ENCODE measurements around the gene CAMK1. TPM values are rescaled to one million over a fixed set of nuclear protein-coding genes. Genes with fewer than 3 reads are reported as not detected.

Gene CAMK1
- polyA plus RNA-seq, 1 donor (not counting 4 experiments of a cell fraction or from before 2014, with no cell fraction given): 2.3 TPM

GRCh38 chr3:9797196-9797945 is 27.6 kb upstream of the CAMK1 start:
- Histone ChIP-seq H3K36me3 (ENCODE audit: control insufficient read depth in 2 of 2, extremely low read depth in 1 of 2, insufficient read depth in 2 of 2, low read length in 2 of 2) (peaks cover 30 to 40% of the 10 kb centered on the region in 2 experiments), H3K4me1 (ENCODE audit: control insufficient read depth, extremely low read depth, insufficient read depth, low read length) (peaks cover 6% of the 10 kb centered on the region), H3K4me3 (ENCODE audit: control insufficient read depth in 2 of 3, extremely low read depth in 1 of 3, insufficient read depth in 2 of 3, low read depth in 1 of 3, low read length in 3 of 3) (no peak overlapping the region), H3K79me2 (ENCODE audit: control insufficient read depth, insufficient read depth, low read length) (peaks cover 50% of the 10 kb centered on the region), H2AFZ (ENCODE audit: control insufficient read depth, low read length) (no peak overlapping the region), H3K4me2 (ENCODE audit: control insufficient read depth, extremely low read depth, insufficient read depth, low read depth, low read length) (no peak overlapping the region), H3K9me1 (ENCODE audit: control insufficient read depth, extremely low read depth, insufficient read depth, low read length) (no peaks in the 10 kb centered on the region), H3K9me3 (ENCODE audit: control insufficient read depth, low read depth, low read length) (no peaks in the 10 kb centered on the region), H3K27me3 (ENCODE audit: control insufficient read depth, extremely low read depth, insufficient read depth, low read length) (no peaks in the 10 kb centered on the region), H3K9ac (ENCODE audit: control insufficient read depth, extremely low read depth, insufficient read depth, low read length) (no peak overlapping the region), H4K20me1 (ENCODE audit: control insufficient read depth, extremely low read depth, insufficient read depth, low read length) (peaks cover 2% of the 10 kb centered on the region), H3K27ac (ENCODE audit: control insufficient read depth, insufficient read depth, low read length) (no peak overlapping the region)
- dilution Hi-C loops (cut with MboI; ENCODE audit: extremely low pct_ligation_motif_present, low sequenced_read_pairs): no loop called here
- TF ChIP-seq CTCF (optimal IDR thresholded peaks at IDR 0.05 in 1 of 3, IDR thresholded peaks at IDR 0.05 in 1 of 3, conservative IDR thresholded peaks at IDR 0.05 in 1 of 3; ENCODE audit: extremely low read depth in 1 of 3, insufficient read depth in 2 of 3, low read length in 3 of 3) (no peak), EZH2 (IDR thresholded peaks at IDR 0.05; ENCODE audit: low read length) (no peak)
- DNase-seq (ENCODE audit: low read depth, low spot score): no peak
- no peak for FAIRE-seq

GRCh38 chr3:9795207-9795606 is 25.5 kb upstream of the CAMK1 start:
- Histone ChIP-seq H3K9ac (ENCODE audit: control insufficient read depth, extremely low read depth, insufficient read depth, low read length) (no peak overlapping the region), H3K4me1 (ENCODE audit: control insufficient read depth, extremely low read depth, insufficient read depth, low read length) (peaks cover 14% of the 10 kb centered on the region), H3K36me3 (ENCODE audit: control insufficient read depth in 2 of 2, extremely low read depth in 1 of 2, insufficient read depth in 2 of 2, low read length in 2 of 2) (peaks cover 17 to 32% of the 10 kb centered on the region in 2 experiments), H4K20me1 (ENCODE audit: control insufficient read depth, extremely low read depth, insufficient read depth, low read length) (peaks cover 2% of the 10 kb centered on the region), H3K4me3 (ENCODE audit: control insufficient read depth in 2 of 3, extremely low read depth in 1 of 3, insufficient read depth in 2 of 3, low read depth in 1 of 3, low read length in 3 of 3) (no peak overlapping the region), H3K27me3 (ENCODE audit: control insufficient read depth, extremely low read depth, insufficient read depth, low read length) (no peaks in the 10 kb centered on the region), H3K27ac (ENCODE audit: control insufficient read depth, insufficient read depth, low read length) (no peak overlapping the region), H3K9me1 (ENCODE audit: control insufficient read depth, extremely low read depth, insufficient read depth, low read length) (no peaks in the 10 kb centered on the region), H3K4me2 (ENCODE audit: control insufficient read depth, extremely low read depth, insufficient read depth, low read depth, low read length) (no peak overlapping the region), H2AFZ (ENCODE audit: control insufficient read depth, low read length) (no peak overlapping the region), H3K79me2 (ENCODE audit: control insufficient read depth, insufficient read depth, low read length) (peaks cover 59% of the 10 kb centered on the region), H3K9me3 (ENCODE audit: control insufficient read depth, low read depth, low read length) (no peaks in the 10 kb centered on the region)
- dilution Hi-C loops (cut with MboI; ENCODE audit: extremely low pct_ligation_motif_present, low sequenced_read_pairs): no loop called here
- TF ChIP-seq EZH2 (IDR thresholded peaks at IDR 0.05; ENCODE audit: low read length): no peak
- no peak for TF ChIP-seq CTCF (optimal IDR thresholded peaks at IDR 0.05 in 1 of 3, IDR thresholded peaks at IDR 0.05 in 1 of 3, conservative IDR thresholded peaks at IDR 0.05 in 1 of 3; ENCODE audit: extremely low read depth in 1 of 3, insufficient read depth in 2 of 3, low read length in 3 of 3)
- DNase-seq (ENCODE audit: low read depth, low spot score): no peak
- no peak for FAIRE-seq
